ENCODE results near the gene HHAT.

HHAT gene

DNA sequence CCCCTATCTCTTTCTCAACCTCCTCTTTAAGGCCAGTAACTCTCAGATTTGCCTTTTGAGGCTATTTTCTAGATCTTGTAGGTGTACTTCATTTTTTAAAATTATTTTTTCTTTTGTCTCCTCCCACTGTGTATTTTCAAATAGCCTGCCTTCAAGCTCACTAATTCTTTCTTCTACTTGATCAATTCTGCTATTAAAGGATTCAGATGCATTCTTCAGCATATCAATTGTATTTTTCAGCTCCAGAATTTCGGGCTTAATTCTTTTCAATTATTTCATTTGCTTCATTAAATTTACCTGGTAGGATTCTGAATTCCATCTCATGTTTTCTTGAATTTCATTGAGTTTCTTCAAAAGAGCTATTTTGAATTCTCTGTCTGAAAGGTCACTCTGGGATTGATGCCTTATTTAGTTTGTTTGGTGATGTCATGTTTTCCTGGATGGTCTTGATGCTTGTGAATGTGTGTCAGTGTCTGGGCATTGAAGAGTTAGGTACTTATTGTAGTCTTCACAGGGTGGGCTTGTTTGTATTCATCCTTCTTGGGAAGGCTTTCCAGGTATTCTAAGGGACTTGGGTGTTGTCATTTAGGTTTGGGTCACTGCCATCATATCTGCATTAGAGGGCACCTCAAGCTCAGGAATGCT lies 3.6 kb upstream of the HHAT start:
- Histone ChIP-seq H3K27me3 (no peaks in the 10 kb centered on the region), H3K4me2 (no peak overlapping the region), H3K4me3 (no peak overlapping the region), H3K4me1 (peaks cover 13 to 24% (median 18%) of the 10 kb centered on the region in 10 experiments; a peak in 18 of 20 replicates), H3K9me3 (replicated peaks in 1 of 11) (peaks cover 13 to 34% (median 23%) of the 10 kb centered on the region in 11 experiments), H4K20me1 (no peaks in the 10 kb centered on the region), H3K27ac (no peak overlapping the region), H3K36me3 (no peaks in the 10 kb centered on the region), H3K9ac (no peak overlapping the region)
- TF ChIP-seq Cebpa-rat (IDR thresholded peaks at IDR 0.05), result no peak

DNA sequence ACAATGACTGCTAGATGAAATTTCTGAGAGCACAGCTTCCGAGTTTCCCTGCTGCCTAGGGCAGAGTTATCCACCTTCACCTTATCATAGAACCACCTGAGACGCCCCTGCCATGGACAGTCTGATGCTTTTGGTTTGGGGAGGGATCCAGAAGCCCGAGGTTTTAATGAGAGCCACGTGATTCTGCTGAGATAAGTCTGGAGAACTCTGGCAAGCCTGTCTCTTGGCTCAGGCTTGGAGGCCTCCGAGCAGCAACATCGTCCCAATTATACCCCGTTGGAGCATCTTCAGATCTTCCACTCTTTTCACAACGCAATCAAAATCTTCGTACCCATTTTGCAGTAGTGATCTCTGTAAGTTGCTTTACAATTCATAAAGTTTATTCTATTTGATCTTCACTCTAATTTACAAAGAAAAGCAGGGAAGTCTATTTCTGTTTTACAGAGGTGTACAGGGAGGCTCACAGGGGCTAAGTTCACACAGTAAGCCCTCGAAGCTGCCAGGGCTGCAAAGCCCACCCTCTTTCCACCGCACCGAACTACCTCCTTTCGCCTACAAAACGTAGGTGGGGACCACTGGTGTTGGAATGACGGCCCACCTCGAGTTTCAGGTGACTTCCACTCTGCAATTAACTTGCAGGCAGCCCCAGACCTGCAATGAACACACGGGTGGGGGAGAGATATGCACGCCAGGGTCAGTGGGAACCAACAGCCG lies 513 bp upstream of the HHAT start:
- Histone ChIP-seq H3K9ac (peak overlapping the region; percentile 88 to 98 (median 91)), H3K4me2 (peak overlapping the region; percentile 77 to 95 (median 89)), H3K27me3 (no peaks in the 10 kb centered on the region), H4K20me1 (no peaks in the 10 kb centered on the region), H3K4me3 (peak overlapping the region; percentile 68 to 86 (median 71)), H3K27ac (peak overlapping the region; percentile 88 to 97 (median 94); a peak in 21 of 22 replicates), H3K9me3 (replicated peaks in 1 of 11) (peaks cover 13 to 26% (median 20%) of the 10 kb centered on the region in 11 experiments), H3K4me1 (peaks cover 13 to 47% (median 34%) of the 10 kb centered on the region in 10 experiments; a peak in 18 of 20 replicates), H3K36me3 (no peaks in the 10 kb centered on the region)
- TF ChIP-seq Cebpa-rat (IDR thresholded peaks at IDR 0.05), result no peak

DNA sequence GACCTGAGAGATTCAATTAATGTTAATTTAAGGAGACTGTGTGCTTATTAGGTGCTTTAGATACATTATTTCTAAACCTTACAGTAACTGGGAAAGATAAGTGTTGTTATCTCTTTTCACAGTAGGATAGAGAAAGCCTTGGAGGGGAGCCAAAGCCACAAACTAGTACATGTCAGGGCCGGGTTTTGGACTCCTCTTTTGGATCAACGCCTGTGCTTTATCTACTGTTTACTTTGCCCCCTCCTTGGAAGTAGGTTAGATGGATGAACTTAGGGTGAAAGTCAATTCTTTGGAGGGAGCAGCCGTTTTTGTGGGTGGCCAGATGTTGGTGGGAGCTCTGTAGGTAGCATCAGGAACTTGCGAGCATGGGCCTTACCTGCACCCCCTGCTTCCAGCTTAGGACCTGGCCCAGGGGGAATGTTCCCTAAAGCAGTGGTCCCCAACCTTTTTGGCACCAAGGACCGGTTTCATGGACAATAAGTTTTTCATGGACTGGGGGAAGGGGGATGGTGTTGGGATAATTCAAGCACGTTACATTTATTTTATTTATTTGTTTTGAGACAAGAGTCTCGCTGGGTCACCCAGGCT lies 1.7 kb downstream of the HHAT start:
- TF ChIP-seq Cebpa-rat (IDR thresholded peaks at IDR 0.05), result no peak
- peak overlapping the region in 2 of 11 experiments; percentile 36 to 95; a peak in 3 of 22 replicates for H3K9ac ChIP-seq
- H3K27me3 ChIP-seq, result no peaks in the 10 kb centered on the region
- H3K4me1 ChIP-seq, result peaks cover 9 to 54% (median 39%) of the 10 kb centered on the region in 10 experiments; a peak in 18 of 20 replicates
- H3K4me3 ChIP-seq, result no peak overlapping the region
- H3K9me3 ChIP-seq (replicated peaks in 1 of 11), result peaks cover under 1 to 8% (median 5%) of the 10 kb centered on the region in 11 experiments; a peak in 21 of 22 replicates
- no peaks in the 10 kb centered on the region for H3K36me3 ChIP-seq
- H3K27ac ChIP-seq, result peak overlapping the region in 2 of 11 experiments; percentile 94 to 96; a peak in 2 of 22 replicates
- H4K20me1 ChIP-seq, result no peaks in the 10 kb centered on the region
- H3K4me2 ChIP-seq, result peak overlapping the region in 10 of 11 experiments; percentile 77 to 95 (median 88); a peak in 20 of 22 replicates

DNA sequence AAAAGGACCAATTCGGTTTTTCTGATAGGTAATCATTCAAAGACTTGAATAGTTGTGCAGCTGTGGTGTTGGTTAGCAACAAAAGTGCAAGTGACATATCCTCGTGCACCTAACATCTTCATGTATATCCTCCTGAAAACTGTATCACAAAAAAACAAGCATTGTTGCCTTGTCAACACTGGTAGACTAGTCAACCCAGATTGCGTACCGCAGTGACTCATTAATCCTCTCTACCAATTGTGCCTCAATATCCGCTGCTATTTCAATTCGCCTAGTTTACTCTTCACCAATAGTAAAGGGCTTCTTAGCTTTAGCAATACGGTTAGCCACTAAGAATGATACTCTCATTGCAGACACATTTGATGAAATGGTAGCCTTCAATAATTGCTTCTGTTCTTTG lies 3.5 kb downstream of the HHAT start:
- no peaks in the 10 kb centered on the region for H3K36me3 ChIP-seq
- TF ChIP-seq Cebpa-rat (IDR thresholded peaks at IDR 0.05), result no peak
- no peak overlapping the region for H3K4me3 ChIP-seq
- H3K9ac ChIP-seq, result no peak overlapping the region
- no peak overlapping the region for H3K27ac ChIP-seq
- H4K20me1 ChIP-seq, result no peaks in the 10 kb centered on the region
- H3K4me2 ChIP-seq, result peak overlapping the region in 7 of 11 experiments; percentile 32 to 77 (median 60); a peak in 11 of 22 replicates
- H3K9me3 ChIP-seq (replicated peaks in 1 of 11), result no peaks in the 10 kb centered on the region
- H3K27me3 ChIP-seq, result no peaks in the 10 kb centered on the region
- H3K4me1 ChIP-seq, result peaks cover 9 to 54% (median 39%) of the 10 kb centered on the region in 10 experiments; a peak in 18 of 20 replicates

DNA sequence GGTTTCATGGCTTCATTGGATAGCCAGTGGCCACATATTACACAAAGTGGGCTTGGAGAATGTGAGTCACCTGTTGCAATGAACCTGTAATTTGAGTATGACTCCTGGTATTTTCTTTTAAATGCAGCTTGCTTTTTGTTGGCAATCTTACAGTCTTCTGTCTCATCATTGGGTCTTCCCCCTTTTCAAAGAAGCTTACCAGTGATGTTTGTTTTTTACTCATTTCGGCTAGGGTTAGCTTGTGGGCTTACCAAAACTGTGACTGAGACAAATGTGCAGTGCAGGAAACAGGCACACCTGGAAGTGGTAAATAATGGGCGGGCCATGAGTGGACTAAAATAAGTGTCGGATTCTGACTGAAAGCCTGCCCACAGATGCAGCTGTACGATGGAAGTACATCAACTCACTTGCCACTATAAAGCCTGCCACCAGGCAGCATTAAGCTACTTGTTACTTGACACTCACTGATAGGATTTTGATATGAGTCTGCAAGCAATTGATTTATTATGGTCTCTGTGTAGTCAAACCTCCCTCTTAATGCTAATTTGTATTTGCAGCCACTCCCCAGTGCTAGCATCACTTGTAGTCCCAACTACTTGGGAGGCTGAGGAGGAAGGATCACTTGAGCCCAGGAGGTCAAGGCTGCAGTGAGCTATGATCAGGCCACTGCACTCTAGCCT lies 4.2 kb downstream of the HHAT start:
- Histone ChIP-seq H3K4me1 (peaks cover 9 to 48% (median 36%) of the 10 kb centered on the region in 10 experiments; a peak in 18 of 20 replicates), H3K9ac (no peak overlapping the region), H3K4me2 (peak overlapping the region in 9 of 11 experiments; percentile 14 to 77 (median 53); a peak in 17 of 22 replicates), H3K4me3 (no peak overlapping the region), H3K27me3 (no peaks in the 10 kb centered on the region), H4K20me1 (no peaks in the 10 kb centered on the region), H3K27ac (no peak overlapping the region), H3K36me3 (no peaks in the 10 kb centered on the region), H3K9me3 (replicated peaks in 1 of 11) (no peaks in the 10 kb centered on the region)
- no peak for TF ChIP-seq Cebpa-rat (IDR thresholded peaks at IDR 0.05)

DNA sequence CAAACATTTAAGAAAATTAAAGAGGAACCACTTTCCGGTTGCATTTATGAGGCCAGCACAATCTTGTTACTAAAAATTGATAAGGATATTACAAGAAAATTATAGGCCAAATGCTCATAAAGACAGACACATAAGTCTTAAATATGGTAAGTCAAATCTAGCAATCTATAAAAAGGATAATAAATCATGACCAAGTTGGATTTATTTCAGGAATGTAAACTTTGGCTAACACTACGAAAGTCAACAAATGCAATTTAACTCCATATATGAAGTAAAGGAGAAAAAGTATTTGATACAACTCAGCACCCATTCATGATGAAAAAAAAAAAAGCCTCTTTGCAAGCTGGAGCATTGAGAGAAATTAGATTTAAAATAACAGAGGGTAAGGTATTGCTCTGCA lies 6.3 kb downstream of the HHAT start:
- Histone ChIP-seq H4K20me1 (no peaks in the 10 kb centered on the region), H3K4me3 (no peak overlapping the region), H3K27me3 (no peaks in the 10 kb centered on the region)

DNA sequence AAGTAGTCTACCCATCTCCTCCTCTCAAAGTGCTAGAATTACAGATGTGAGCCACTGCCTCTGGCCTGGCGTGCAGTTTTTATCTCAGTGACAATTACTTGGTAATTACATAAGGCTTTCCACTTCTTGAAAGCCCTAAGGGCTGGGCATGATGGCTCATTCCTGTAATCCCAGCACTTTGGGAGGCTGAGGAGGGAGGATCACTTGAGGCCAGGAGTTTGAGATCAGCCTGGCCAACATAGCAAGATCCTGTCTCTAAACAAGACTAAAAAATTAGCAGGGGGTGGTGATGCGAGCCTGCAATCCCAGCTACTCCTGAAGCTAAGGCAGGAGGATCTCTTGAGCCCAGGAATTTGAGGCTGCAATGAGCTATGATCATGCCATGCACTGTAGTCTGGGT lies 7.7 kb downstream of the HHAT start:
- Histone ChIP-seq H3K4me3 (no peak overlapping the region), H3K27me3 (no peaks in the 10 kb centered on the region), H3K4me2 (no peak overlapping the region), H3K36me3 (no peaks in the 10 kb centered on the region), H3K9ac (no peak overlapping the region), H3K4me1 (peaks cover 12 to 45% (median 29%) of the 10 kb centered on the region in 10 experiments), H4K20me1 (no peaks in the 10 kb centered on the region), H3K27ac (no peak overlapping the region), H3K9me3 (replicated peaks in 1 of 11) (no peaks in the 10 kb centered on the region)
- no peak for TF ChIP-seq Cebpa-rat (IDR thresholded peaks at IDR 0.05)

More for the DNA sequence above, 6.3 kb downstream of the HHAT start:
- Histone ChIP-seq H3K4me1 (peaks cover 3 to 42% (median 26%) of the 10 kb centered on the region in 10 experiments), H3K9me3 (replicated peaks in 1 of 11) (no peaks in the 10 kb centered on the region), H3K4me2 (no peak overlapping the region), H3K36me3 (no peaks in the 10 kb centered on the region), H3K9ac (no peak overlapping the region), H3K27ac (no peak overlapping the region)
- TF ChIP-seq Cebpa-rat (IDR thresholded peaks at IDR 0.05), result no peak

DNA sequence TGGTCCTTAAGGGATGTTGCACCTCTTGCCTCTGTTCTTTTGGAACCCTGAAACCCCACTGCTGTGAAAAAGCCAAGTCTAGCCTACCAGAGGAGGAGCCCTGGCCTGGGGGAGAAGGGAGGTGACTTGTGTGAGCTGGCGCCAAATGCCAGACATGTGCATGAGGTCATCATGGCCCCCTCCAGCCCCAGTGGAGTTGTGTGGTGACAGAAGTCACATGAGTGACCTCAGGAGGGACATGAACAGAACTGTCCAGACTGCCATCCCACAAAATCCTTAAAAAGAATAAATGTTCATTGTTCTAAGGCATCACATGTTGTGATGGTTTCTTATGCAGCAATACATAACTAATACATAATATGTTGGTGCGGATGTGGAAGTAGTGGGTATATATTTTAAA lies 10.8 kb downstream of the HHAT start:
- Histone ChIP-seq H3K4me3 (no peak overlapping the region), H3K4me2 (peak overlapping the region in 7 of 11 experiments; percentile 36 to 89 (median 80); a peak in 11 of 22 replicates), H3K9ac (no peak overlapping the region), H3K27ac (no peak overlapping the region), H3K4me1 (peaks cover 33 to 52% (median 48%) of the 10 kb centered on the region in 10 experiments), H3K27me3 (no peaks in the 10 kb centered on the region), H3K36me3 (no peaks in the 10 kb centered on the region), H3K9me3 (replicated peaks in 1 of 11) (no peaks in the 10 kb centered on the region), H4K20me1 (no peaks in the 10 kb centered on the region)
- TF ChIP-seq Cebpa-rat (IDR thresholded peaks at IDR 0.05), result no peak

All from BLaER1 treated with 17β-estradiol and CSF1 and Interleukin-3, amounts not matched to agents 10 nM and 100 nM (cell line).